Heart right ventricle (tissue), 16 donors: ENCODE data around the gene TBC1D13. TPM values are rescaled to one million over a fixed set of nuclear protein-coding genes. Genes with fewer than 3 reads are reported as not detected.

ENCODE experiments used
- ATAC-seq, 8 donors: fragments of 200-7000 bp; cut with Tn5 transposase; one replicate each; pipeline ENCODE4 v1.9.1; 2020; ENCODE audit warnings: mild to moderate bottlenecking in 8 of 8, moderate library complexity in 8 of 8, moderate number of reproducible peaks in 1 of 8
- DNase-seq, 2 donors: peaks; one replicate each; pipeline ENCODE4 v3.0.0-alpha.2; 2020
- H3K27ac ChIP-seq, 10 donors: fragments of 200-600 bp; sonication (generic) in 2 of 10; one replicate each; pipeline versions ENCODE4 v1.5.0 to v1.8.0; 2020 to 2022; ENCODE audit warnings: mild to moderate bottlenecking in 3 of 10
- H3K27me3 ChIP-seq, 7 donors: fragments of 200-600 bp; one replicate each; pipeline ENCODE4 v1.8.0; 2021 to 2022; ENCODE audit warnings: mild to moderate bottlenecking in 2 of 7
- H3K36me3 ChIP-seq, 9 donors: fragments of 200-600 bp; sonication (generic) in 1 of 9; one replicate each; pipeline versions ENCODE4 v1.5.0 to v1.8.0; 2020 to 2022; ENCODE audit warnings: mild to moderate bottlenecking in 2 of 9
- H3K4me1 ChIP-seq, 9 donors: fragments of 200-600 bp; sonication (generic) in 1 of 9; one replicate each; pipeline versions ENCODE4 v1.5.0 to v1.8.0; 2020 to 2022; ENCODE audit warnings: mild to moderate bottlenecking in 4 of 9
- H3K4me3 ChIP-seq, 10 donors: fragments of 200-600 bp; sonication (generic) in 2 of 10; one replicate each; pipeline versions ENCODE4 v1.5.0 to v1.8.0; 2020 to 2022; ENCODE audit warnings: mild to moderate bottlenecking in 7 of 10, moderate library complexity in 2 of 10
- H3K9me3 ChIP-seq, 11 donors: fragments of 200-600 bp in 10 of 11; sonication (generic) in 2 of 11; one replicate each; pipeline versions ENCODE4 v1.5.0 to v1.8.0; 2013 to 2022; ENCODE audit warnings: mild to moderate bottlenecking in 2 of 11, control low read depth in 1 of 11, moderate library complexity in 1 of 11
- WGBS, 2 donors: extraction: QIAGEN DNeasy Blood & Tissue Kit; methylation state at CpG; one replicate each; pipeline ENCODE4 v1.1.7; 2013; ENCODE audit warnings: inconsistent platforms in 1 of 2; 5-methylcytosine and 5-hydroxymethylcytosine counted together
- intact Hi-C, 10 donors: fragments of 100-400 bp; cut with DNase I; formaldehyde crosslinking; loops; one replicate each; pipeline versions ENCODE4 v1.11.1 to v1.14.2; 2022
- polyA plus RNA-seq, 2 donors: library from polyadenylated mRNA; stranded (reverse); fragments of 200-250 nt; gene quantifications; one replicate each; pipeline ENCODE4 v1.2.3, GENCODE V29; 2013
- total RNA-seq, 10 donors: library from RNA; stranded (reverse); fragmentation: NEBNext Ultra II Directional in 3 of 10; extraction: Animal tissue kit (Norgen Biotek cat#: 25700) in 3 of 10; gene quantifications; one replicate each; pipeline versions ENCODE4 v1.2.1 to v1.2.4, GENCODE V29; 2021 to 2023
- TF ChIP-seq, protein P1 (sequence below), 9 donors: fragments of 200-600 bp; sonication (generic) in 2 of 9; IDR thresholded peaks; one replicate each; pipeline versions ENCODE4 v1.5.0 to v1.8.0; 2021 to 2022; ENCODE audit warnings: antibody characterized with exemption in 9 of 9, mild to moderate bottlenecking in 5 of 9, moderate library complexity in 1 of 9
- donor health status: Arrhythmogenic right ventricular cardiomyopathy.
- donor health status: ischemic (EF 13 %, LVEDD 7.1; RV severe dilation, severe dysfunction).
- donor health status: healthy with polysubstance abuse.
- donor health status: DM: no; HTN: yes; CAD: no.
- donor health status: DM: no; HTN: no; CAD: no.
- donor health status: ischemic (EF 25% LVEDD 6.9; RV normal size, moderate dysfunction).
- donor health status: ischemic (EF 25% LVEDD 5.7; RV mildly dilated, moderate dysfunction).
- donor health status: healthy.
- donor health status: DM: yes; HTN: yes; CAD: no.
- donor health status: Ischemic cardiomyopathy.
- donor health status: ischemic (EF 35%, LVEDD 5.7; RV mildly dilated, moderate dysfunction).
- donor health status: nonischemic (EF 11% LVEDD 7.7; RV severe dilation, severe dysfunction).
- donor health status: DM: yes; HTN: yes; CAD: no.
- donor health status: PGD.
- donor health status: ischemic (EF 29% LVEDD 5.4; RV normal size, mild dysfunction).
- donor health status: nonischemic (EF 23%, LVEDD 6.1; RV moderate dilation, normal function).

The TBC1D13 gene
- total and polyA plus RNA-seq, 12 donors: 12.3 to 21.3 (median 17.4) TPM

DNA sequence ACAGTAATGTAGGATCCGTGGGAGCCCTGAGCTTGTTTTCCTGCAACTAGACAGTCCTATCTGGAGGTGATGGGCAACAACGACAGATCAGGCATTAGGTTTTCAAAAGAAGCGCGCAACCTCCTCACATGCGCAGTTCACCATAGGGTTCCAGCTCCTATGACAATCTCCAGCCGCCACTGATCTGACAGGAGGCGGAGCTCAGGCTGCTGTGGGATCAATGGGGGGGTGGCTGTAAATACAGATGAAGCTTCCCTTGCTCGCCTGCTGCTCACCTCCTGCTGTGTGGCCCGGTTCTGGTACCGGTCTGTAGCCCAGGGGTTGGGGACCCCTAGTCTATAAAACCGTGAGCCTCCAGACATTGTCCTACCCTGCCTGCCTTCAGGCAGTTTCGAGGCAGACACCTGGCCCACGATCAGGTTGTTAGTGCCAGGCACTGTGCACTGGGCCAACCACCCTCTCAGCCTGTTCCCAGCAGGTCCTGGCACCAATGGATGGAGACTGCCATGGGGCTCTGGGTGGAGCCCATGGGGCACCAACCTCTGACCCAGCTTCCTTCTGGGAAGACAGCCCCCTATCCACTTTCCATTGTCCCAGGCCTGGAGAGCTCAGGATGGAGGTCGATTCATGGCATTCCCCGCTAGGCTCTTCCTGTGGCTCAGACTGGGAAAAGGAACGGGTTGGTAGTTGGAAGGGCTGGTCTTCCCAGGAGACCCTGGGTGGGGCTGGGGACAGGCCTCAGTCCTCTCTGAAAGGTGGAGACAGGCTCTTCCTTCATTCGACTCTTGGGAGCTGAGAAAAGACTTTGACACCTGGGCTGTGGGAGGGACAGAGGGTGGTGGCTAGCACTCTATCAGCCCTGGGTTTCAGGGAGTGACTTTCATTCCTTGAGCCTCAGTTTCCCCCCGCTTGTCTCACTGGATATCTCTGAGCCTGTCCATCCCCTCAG, 32.9 kb downstream of the TBC1D13 start:
- H3K27ac ChIP-seq: peak overlapping the region in 6 of 10 donors; percentile 14 to 94 (median 32)
- ATAC-seq: peak in 7 of 8 donors; percentile 21 to 62 (median 54)
- peaks cover 0 to 41% (median 10%) of the 10 kb centered on the region in 9 donors for H3K36me3 ChIP-seq
- H3K27me3 ChIP-seq: no peaks in the 10 kb centered on the region
- TF ChIP-seq, protein P1, sequence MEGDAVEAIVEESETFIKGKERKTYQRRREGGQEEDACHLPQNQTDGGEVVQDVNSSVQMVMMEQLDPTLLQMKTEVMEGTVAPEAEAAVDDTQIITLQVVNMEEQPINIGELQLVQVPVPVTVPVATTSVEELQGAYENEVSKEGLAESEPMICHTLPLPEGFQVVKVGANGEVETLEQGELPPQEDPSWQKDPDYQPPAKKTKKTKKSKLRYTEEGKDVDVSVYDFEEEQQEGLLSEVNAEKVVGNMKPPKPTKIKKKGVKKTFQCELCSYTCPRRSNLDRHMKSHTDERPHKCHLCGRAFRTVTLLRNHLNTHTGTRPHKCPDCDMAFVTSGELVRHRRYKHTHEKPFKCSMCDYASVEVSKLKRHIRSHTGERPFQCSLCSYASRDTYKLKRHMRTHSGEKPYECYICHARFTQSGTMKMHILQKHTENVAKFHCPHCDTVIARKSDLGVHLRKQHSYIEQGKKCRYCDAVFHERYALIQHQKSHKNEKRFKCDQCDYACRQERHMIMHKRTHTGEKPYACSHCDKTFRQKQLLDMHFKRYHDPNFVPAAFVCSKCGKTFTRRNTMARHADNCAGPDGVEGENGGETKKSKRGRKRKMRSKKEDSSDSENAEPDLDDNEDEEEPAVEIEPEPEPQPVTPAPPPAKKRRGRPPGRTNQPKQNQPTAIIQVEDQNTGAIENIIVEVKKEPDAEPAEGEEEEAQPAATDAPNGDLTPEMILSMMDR (IDR thresholded peaks at IDR 0.05): no peak
- H3K4me3 ChIP-seq: peak overlapping the region in 7 of 10 donors; percentile 60 to 83 (median 71)
- intact Hi-C loops: loop anchor here in 1 of 10 donors (2.0 kb wide), 1 partner anchor 33 kb away; the partner anchor contains the start of gene TBC1D13
- H3K9me3 ChIP-seq: no peaks in the 10 kb centered on the region
- WGBS, 2 donors: 39 to 44% methylated on average over 18 of the region's 18 CpGs
- DNase-seq: peak; percentile 45 to 72
- H3K4me1 ChIP-seq: peaks cover 6 to 22% (median 16%) of the 10 kb centered on the region in 9 donors

DNA sequence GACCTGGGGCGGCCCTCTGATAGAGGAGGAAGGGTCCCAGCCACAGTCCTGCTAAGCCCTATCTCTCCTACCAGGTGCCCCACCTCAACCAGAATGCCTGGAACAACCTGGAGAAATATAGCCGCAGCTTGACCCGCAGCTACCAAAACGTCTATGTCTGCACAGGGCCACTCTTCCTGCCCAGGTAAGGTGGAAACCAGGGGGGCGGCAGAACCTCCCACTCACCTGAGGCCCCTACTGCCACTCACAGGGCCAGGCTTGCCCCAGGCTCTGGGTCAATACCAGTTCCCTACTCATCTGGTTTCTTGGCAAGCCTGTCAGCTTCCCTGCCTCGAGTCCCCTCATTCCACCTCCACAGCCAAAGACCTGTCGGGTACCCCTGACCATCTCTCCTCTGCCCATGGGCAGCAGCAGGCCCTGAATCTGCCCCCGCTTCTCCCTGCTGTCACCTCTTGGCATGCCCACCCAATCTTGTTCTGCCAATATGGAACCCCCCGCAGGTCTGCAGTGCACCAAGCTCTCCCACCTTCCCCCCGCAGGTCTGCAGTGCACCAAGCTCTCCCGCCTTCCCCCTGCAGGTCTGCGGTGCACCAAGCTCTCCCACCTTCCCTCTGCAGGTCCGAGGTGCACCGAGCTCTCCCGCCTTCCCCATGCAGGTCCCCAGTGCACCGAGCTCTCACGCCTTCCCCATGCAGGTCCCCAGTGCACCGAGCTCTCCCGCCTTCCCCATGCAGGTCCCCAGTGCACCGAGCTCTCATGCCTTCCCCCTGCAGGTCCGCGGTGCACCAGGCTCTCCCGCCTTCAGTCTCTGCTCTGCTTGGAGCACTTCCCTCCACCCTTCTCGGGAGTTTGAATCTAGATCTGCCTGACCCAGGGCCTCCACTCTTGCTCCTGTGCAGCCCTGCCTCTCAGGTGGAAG, 33.9 kb downstream of the TBC1D13 start:
- Histone ChIP-seq H3K9me3 (no peaks in the 10 kb centered on the region), H3K4me3 (no peak overlapping the region), H3K27ac (peak overlapping the region in 2 of 10 donors; percentile 14 to 43), H3K36me3 (peaks cover 0 to 51% (median 19%) of the 10 kb centered on the region in 9 donors), H3K4me1 (peaks cover 6 to 22% (median 16%) of the 10 kb centered on the region in 9 donors), H3K27me3 (no peaks in the 10 kb centered on the region)
- no peak for ATAC-seq
- intact Hi-C loops: no loop called here
- no peak for DNase-seq
- 87 to 88% methylated on average over 24 of the region's 24 CpGs for WGBS, 2 donors
- TF ChIP-seq, protein P1 (IDR thresholded peaks at IDR 0.05): no peak

DNA sequence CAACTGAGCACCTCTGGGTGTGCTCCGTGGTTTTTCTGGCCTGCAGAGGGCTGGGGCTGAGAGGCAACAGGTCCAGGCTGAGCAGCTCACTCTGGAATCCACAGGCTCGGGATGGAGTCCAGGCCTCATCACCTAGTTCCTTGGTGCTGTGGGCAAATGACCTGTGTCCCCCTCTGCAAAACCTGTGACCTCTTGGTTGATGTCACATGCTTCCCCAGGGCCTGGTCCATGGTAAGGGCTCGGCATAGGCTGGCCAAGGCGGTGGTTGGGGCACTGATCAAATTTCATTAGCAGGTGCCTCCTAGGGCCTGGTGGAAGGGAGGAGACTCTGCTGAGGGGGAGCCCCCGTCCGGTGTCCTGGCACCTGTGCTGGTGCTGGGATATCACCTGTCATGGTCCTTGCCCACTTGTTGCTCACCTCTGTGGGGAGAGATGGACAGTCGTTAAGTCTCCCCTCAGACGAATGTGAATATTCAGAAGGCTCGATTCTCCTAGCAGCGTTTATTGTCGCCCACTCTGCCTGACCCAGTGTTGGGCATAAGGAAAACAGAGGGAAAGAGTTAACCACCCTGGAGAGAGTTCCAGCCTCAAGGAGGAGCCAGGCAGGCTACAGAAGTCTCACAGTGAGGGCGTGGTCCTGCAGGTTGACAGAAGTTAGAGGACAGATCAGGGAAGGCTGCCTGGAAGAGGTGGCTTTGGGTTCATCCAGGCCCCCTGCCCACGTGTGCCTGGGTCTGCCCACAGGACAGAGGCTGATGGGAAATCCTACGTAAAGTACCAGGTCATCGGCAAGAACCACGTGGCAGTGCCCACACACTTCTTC, 34.7 kb downstream of the TBC1D13 start:
- intact Hi-C loops: no loop called here

More for the DNA sequence above, 34.7 kb downstream of the TBC1D13 start:
- ATAC-seq (no peak), DNase-seq (no peak)
- H3K27me3 ChIP-seq: no peaks in the 10 kb centered on the region
- H3K4me1 ChIP-seq: peaks cover 6 to 22% (median 16%) of the 10 kb centered on the region in 9 donors
- peaks cover 0 to 59% (median 20%) of the 10 kb centered on the region in 9 donors for H3K36me3 ChIP-seq
- H3K9me3 ChIP-seq: no peaks in the 10 kb centered on the region
- TF ChIP-seq, protein P1 (IDR thresholded peaks at IDR 0.05): no peak
- no peak overlapping the region for H3K4me3 ChIP-seq
- H3K27ac ChIP-seq: no peak overlapping the region
- 89 to 91% methylated on average over 16 of the region's 16 CpGs for WGBS, 2 donors
